Measurements from ENCODE around the gene OSBPL1A.

Gene OSBPL1A

DNA sequence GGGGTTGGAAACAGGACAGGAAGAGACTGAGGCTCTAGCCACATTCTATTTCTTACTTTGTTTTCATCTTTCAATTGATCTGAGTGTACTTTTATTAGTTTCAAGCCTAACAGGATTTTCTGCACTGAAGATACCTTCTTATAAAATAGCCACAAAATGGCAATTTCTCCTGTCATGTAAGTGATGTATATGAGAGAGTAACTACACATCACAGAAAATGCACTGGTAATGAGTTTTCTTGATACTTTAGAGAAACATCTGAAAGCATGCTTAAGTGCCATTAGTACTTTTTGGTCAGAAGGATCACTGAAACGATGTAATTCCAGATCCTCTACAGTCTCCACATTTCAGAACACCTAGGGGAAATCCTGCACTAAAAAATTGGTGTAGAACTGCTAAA, 153.9 kb downstream of the OSBPL1A start:
- no peak for DNase-seq
- in situ Hi-C loops (cut with MboI; ENCODE audit: low pct_unique_long_range_greater_than_20kb, low sequenced_read_pairs) = no loop called here

DNA sequence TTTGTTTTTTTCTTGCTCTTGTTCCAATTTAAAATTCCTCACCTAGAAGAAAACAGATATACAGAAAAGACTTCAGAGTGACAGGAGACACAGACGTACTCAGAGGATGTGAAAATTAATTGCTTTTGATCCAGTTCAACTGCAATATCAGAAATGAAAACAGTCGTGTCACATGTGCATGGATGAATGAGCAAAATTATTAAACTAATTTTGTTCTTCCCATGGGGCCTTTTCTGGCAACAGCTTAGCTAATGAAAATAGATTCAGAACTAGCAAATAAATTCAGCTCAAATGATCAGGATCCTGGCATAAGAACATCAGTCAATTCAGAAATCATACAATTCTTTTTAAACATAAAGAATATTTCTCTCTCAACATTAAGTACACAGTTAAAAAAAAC, 158.3 kb downstream of the OSBPL1A start:
- in situ Hi-C loops (cut with MboI; ENCODE audit: low pct_unique_long_range_greater_than_20kb, low sequenced_read_pairs) = no loop called here
- no peak for DNase-seq

DNA sequence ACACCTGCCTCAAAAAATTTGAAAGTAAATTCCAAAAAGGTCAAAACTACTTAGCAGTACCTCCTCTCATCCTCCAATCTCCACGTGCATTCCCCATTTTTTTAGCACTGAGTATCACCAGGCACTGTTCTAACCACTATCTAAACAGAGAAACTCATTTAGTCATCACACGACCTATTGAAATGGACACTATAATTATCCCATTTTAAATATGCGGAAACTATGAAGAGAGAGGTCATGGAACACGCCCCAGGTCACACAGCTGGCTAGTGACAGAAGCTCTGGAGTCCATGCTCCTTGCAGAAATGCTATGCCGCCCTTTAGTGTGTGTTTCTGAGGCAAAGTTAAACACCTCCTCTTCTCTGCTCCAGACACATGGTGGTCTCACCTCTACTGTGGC, 159.2 kb downstream of the OSBPL1A start:
- DNase-seq = no peak
- in situ Hi-C loops (cut with MboI; ENCODE audit: low pct_unique_long_range_greater_than_20kb, low sequenced_read_pairs) = no loop called here

DNA sequence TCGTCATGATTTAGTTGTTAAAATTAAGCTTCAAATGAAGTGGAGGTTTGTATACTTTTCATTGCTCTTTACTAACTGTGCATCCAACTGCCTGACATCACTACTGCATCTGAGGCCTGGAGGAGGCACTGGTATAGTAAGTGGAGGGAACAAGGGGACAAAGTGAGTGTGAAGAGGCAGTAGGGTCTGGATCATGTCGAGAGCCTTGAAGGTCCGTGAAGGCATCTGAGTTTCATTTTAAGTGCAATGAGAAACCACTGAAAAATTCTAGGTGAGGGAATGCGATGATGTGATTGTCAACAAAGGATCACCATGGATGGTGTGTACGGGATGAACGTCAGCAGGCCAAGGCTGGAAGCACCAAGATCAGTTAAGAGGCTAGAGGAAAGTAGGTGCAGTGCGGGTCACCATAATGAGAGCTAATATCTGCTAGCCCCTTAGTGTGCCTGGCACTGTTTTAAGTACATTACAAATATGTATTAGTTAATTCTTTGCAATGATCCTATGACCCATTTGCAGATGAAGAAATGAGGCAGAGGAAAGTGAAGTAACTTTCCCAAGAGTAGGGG, 162.7 kb downstream of the OSBPL1A start:
- DNase-seq = no peak
- in situ Hi-C loops (cut with MboI; ENCODE audit: low pct_unique_long_range_greater_than_20kb, low sequenced_read_pairs) = no loop called here

DNA sequence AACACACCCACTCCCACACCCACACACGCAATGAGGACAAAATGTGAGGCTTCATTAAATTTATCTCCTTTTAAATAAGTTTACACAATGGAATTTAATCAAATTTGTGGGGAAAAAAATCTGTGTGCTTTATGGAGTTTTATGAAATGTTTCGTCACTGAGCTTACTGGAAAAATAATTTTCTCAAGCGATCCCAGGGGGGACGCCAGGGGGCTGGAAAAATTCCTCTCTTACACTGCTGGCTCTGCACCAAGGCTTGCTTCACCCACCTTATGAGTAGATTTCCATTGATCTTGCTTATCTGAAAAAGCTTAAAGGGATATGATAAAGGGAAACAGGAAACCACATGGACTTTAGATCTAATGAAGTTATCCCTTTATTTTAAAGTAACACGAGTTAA, 163.3 kb downstream of the OSBPL1A start:
- in situ Hi-C loops (cut with MboI; ENCODE audit: low pct_unique_long_range_greater_than_20kb, low sequenced_read_pairs) = no loop called here
- DNase-seq = no peak

DNA sequence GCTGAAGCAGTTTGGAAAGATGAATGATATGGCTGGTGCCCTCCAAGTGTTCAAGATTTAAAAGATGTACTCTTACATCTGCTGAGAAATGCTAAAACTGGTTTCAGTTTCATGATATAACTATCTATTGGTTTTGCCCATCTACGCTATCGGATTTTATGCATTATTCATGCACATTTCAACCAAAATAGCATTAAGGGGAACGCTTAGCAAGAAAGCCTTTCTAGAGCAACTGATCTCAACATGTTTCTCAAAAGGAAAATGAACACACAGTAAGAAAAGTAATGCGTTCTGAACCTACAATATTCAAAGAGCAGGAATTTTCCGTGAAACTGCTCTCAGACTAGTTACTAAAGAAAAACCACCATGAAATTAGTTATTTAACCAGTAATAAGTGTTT, 164.8 kb downstream of the OSBPL1A start:
- in situ Hi-C loops (cut with MboI; ENCODE audit: low pct_unique_long_range_greater_than_20kb, low sequenced_read_pairs) = no loop called here
- DNase-seq = no peak

DNA sequence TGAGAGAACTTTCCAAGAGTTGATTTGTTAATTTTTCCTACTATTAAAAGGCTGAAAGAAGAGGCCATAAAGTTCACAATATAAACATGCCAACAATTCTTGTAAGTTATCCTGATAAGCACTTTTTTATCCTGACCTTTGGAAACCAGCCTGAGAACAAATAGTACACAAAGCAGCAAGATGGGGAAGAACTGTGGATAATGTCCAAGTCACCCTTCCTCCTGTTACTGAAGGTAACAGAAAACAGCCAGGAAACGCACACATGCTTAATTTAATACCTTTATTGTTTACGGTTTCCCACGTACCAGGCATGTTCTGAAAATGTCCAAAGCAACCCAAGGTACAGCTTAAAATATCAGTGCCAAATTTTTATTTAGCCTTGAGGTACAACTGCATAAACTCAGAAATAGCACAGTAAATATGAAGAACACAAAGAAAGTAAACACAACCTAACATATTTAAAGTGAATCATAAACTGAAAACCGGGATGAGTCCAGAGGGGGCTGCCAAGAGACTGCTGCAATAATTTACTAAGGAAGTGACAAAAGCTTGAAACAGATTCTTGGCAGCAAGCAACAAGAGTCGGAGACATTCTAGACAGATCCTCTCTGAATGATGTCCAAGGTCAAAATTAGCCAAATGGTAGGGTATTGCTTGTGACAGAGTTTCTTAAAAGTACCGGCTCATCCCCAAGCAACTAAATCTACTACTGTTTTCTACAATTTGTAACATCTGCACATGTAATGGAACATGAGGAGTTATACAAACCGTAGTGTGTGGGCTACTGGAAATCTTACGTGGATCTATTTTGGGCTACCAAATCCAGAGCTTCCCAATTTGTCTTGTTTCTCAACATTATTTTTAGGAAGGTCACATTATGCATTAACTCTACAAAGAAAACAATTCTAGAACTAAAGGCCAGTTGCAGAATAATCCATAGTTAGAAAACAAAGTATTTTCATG, 165.6 kb downstream of the OSBPL1A start:
- in situ Hi-C loops (cut with MboI; ENCODE audit: low pct_unique_long_range_greater_than_20kb, low sequenced_read_pairs) = no loop called here
- no peak for DNase-seq

DNA sequence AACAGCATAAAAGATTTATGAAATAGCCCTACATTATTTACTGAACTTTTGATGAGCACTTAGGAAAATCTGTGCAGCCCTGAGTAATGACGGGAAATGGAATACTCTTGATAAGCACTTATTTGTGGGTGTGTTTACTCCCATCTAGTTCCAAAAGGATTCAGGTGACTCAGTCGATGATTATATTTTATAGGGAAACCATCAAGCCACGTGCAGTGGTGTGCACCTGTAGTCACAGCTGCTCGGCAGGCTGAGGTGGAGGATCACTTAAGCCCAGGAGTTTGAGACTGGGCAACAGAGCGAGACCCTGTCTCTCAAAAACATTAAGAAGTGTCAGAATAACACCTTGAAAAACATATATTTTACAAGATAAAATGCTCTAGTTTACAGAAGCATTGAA, 166.9 kb downstream of the OSBPL1A start:
- in situ Hi-C loops (cut with MboI; ENCODE audit: low pct_unique_long_range_greater_than_20kb, low sequenced_read_pairs) = no loop called here
- no peak for DNase-seq

DNA sequence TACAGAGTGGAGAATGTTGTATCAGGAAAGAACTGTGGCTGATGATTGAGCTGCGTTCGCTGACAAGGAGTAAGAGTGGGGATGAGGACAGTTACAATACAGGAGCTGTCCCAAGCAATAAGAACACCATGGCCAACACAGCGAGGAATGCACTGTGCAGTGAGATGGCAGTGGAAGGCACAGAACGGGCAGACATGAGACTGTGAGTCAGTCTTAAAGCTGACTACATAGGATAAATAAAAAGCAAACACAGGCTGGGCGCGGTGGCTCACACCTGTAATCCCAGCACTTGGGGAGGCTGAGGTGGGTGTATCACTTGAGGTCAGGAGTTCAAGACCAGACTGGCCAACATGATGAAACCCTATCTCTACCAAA, 169.0 kb downstream of the OSBPL1A start:
- in situ Hi-C loops (cut with MboI; ENCODE audit: low pct_unique_long_range_greater_than_20kb, low sequenced_read_pairs) = no loop called here
- DNase-seq = no peak

DNA sequence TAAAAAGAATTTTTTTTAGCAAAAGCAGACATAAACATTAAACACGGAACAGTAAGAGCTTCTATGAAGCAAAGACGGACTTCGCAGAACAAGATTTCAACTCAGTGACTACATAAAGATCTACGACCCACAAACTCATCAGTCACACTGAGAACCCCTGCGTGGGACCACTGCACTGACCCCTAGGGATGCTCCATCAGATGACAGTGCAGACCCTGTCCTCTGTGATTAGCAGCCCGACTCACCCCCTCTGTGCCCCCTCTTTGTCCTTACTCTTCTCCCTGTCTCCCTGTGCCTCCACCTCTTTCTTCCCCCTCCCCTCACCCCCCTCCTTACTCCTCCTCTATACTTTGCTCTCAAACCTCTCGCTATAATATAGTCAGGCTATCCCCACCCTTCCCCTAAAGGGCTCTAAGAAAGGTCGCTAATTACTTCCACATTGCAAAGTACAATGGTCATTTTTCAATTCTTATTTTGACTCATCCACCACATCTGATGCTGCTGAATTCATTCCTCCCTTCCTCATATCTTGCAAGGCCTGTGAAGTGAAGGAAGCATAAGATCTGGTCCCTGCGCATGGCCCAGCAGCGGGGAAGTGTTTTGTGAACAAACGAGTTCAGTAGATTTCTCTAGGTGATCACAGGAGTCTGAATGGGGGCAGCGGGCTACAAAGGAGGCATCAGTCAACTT, 169.5 kb downstream of the OSBPL1A start:
- DNase-seq = no peak
- in situ Hi-C loops (cut with MboI; ENCODE audit: low pct_unique_long_range_greater_than_20kb, low sequenced_read_pairs) = no loop called here

DNA sequence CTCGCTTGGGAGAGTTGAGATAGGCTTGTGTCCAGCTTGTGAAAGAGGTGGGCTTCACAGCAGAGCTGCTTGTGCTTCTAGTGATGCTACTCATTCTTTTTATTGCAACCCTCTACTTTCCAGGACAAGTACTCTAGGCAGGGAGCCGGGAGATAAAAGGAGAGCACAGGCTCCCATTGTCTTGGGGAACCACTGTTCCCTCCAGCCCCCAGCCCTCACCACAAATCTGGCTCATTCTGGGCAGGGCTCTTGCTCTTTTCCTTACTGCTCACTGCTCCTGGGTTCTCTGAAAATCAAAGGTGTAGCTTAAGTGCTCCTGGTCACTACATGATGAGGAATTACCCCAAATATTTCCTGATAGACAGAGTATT, 177.3 kb downstream of the OSBPL1A start:
- in situ Hi-C loops (cut with MboI; ENCODE audit: low pct_unique_long_range_greater_than_20kb, low sequenced_read_pairs) = no loop called here
- DNase-seq = no peak

DNA sequence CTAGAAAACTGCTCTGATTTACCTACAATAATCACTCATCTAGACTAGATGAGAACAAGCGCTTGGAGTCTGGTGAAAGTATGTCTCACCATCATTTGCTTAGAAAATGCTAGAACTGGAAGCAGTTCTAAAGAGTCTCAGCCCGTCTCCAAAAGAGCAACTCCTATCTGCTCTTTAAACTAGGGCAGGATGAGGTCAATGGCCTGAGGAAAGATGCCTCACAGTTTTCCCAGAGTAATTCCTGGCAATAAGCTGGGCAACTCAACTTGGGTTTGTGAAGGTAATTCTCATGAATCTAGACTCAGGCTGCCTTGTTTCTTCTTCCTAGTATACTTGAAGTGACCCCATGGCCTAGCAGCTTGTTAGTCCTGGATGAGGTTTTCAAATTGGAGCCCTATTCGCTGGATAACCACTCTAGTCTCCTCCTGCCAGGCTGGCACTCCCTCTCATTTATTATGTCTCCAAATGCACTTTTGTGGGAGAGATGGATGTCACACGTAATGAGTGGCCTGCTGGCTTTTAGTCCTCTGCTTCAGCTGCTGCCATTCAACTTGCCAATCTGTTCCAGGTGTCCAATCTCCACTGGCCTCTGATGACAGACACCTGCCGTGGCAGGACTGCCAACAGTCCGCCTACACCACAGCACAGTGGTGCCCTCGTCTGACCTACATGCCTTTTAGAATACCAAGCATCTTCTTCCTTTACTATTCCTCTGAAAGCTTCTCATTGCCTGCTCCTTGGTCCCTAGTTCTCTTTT, 177.9 kb downstream of the OSBPL1A start:
- in situ Hi-C loops (cut with MboI; ENCODE audit: low pct_unique_long_range_greater_than_20kb, low sequenced_read_pairs) = no loop called here
- no peak for DNase-seq

DNA sequence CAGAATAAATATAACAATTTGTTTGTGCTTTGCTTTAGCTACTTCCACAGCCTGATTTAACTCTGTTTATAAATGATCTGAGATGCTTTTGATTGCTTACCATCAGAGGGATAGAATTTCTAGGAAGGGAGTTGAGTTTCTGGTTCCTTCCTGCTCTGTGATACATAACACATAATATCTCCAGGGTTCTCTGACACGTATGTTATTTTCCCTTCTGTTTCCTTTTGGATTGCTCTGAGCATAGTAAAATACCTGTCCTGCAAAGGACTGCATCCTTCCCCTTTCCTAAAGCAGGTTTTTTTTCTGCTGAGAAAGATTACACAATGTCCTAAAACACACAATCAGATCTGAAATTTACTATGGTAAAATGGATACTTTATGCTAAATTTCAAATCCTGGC, 182.7 kb downstream of the OSBPL1A start:
- in situ Hi-C loops (cut with MboI; ENCODE audit: low pct_unique_long_range_greater_than_20kb, low sequenced_read_pairs) = no loop called here
- no peak for DNase-seq

DNA sequence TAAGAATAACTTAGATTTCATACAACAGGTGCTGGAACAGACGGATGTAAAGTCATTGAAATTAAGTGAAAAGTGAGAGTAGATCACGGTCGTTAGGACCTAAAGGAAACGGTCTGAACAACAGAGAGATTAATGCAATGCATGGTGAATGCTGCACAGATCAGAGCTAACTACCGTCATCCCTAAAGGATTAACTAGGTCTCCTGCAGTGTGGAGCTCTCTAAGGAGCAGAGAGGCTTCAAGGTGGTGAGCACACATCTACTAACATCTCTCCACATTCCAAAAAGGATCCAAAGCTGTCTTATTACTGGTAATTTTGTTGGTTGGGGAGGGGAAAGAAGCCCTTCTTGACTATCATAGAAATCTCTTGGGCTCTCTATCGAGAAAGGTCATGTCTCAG, 183.5 kb downstream of the OSBPL1A start:
- no peak for DNase-seq
- in situ Hi-C loops (cut with MboI; ENCODE audit: low pct_unique_long_range_greater_than_20kb, low sequenced_read_pairs) = no loop called here

DNA sequence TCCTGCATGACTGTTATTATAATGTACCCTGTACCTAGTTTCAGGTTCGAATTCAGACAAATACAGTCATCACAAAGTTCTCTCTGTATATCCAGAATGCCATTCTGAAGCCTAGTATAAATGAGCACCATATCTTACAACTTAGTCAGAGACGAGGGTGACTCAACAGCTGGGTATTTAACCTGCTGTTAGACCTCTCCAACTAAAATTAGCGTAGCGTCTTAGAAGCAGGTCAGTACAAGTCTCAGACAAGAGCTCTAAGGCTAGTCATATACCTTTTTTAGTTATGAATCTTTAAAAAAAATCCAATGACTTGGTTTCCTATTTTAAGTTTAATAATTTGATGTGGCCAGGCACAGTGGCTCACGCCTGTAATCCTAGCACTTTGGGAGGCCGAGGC, 184.7 kb downstream of the OSBPL1A start:
- no peak for DNase-seq

DNA sequence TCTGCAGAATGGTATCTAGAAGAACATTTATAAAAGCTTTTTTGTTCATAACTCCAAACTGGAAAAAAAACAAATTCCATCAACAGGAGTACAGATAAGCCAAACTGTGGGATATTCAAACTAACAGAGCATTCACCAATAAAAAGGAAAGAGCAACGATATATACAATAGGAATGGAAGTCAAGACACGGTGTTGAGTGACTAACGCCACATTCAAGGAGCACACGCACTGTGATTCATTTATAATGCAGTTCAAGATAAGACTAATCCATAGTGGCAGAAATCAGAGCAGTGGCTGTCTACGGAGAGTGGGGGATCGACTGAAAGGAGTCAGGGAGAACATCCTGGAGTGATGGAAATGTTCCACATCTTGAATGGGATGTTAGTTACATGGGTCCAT, 188.1 kb downstream of the OSBPL1A start:
- in situ Hi-C loops (cut with MboI; ENCODE audit: low pct_unique_long_range_greater_than_20kb, low sequenced_read_pairs) = no loop called here
- no peak for DNase-seq

More for the DNA sequence above, 184.7 kb downstream of the OSBPL1A start:
- in situ Hi-C loops (cut with MboI; ENCODE audit: low pct_unique_long_range_greater_than_20kb, low sequenced_read_pairs) = no loop called here

DNA sequence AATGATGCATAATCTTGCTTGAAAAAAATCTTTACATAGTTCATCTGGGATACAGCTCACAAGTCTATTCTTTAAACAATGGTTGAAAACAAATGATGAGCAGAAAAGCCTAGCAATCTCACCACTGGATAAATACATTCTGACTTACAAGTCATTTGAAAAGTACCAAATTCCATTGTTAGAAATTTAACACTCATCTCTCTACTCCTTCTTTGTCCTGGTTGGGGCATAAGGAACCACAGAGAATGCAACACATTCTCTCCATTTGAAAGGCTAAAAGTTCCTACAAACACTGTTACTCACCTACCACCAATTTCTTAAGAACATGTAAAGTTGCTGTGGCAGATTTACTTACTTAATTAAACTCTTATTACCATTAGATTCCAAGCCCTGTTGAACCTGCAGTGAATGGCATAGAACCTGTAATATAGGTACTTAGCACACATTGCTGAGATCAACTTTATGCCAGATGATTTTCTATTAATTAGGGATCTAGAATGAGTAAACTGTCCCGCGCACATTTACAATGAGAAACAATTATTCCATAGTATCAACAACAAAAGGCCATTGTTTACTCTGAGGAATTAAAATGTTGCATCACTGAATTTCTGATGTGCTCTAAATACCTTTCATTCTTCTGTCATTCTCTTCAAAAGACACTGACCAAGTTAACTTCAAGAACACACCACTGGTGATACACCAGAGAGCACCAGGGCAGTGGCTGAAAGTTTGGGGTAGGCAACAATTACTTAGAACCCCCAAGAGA, 189.2 kb downstream of the OSBPL1A start:
- DNase-seq = no peak
- in situ Hi-C loops (cut with MboI; ENCODE audit: low pct_unique_long_range_greater_than_20kb, low sequenced_read_pairs) = no loop called here

DNA sequence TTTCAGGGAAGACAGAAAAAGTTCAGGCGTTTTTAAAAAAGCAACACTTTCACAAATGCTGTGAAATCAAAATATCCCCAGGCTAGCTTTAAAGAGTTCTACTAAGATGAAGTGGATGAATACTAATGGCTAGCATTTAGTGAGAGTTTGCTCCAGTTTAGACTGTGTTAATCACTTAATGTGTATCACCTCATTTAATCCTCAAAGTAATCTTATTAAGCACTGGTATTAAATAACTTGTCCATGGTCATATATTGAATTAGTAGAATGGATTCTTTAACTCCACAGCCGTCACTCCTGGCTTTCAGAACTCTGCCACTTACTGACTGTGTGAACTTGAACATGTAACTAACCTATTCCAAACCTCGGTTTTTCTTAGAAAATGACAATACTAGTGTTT, 192.7 kb downstream of the OSBPL1A start:
- in situ Hi-C loops (cut with MboI; ENCODE audit: low pct_unique_long_range_greater_than_20kb, low sequenced_read_pairs) = no loop called here
- no peak for DNase-seq
